NCI-H1436 (cell line): ENCODE measurements around the gene WWC2.

Source experiments
- DNase-seq: peaks from one replicate; lab custom pipeline; 2025; lab: John Stamatoyannopoulos, UW

The WWC2 gene

DNA sequence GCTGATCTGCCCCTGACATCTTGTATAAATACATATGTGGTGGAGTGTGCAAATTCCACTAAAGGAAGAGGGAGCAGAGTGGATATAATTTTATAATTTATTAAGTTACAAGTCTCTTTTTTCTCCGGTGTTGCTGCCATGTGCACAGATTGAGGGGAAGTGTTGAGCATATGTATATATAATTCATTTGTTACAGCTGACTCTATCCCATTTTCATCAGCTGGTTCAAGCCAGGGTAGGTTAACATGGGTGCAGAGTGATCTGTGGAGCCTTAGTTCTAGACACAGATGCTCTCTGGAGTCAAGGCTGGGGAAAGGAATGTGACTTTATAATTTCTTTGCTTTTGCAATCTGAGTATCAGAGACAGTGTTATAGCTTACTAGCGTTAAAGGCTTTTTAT, 103.5 kb downstream of the WWC2 start:
- no peak for DNase-seq

- DNase-seq, result no peak
Observed at GRCh38 chr4:183204793-183205192, 105.7 kb downstream of the WWC2 start.

DNA sequence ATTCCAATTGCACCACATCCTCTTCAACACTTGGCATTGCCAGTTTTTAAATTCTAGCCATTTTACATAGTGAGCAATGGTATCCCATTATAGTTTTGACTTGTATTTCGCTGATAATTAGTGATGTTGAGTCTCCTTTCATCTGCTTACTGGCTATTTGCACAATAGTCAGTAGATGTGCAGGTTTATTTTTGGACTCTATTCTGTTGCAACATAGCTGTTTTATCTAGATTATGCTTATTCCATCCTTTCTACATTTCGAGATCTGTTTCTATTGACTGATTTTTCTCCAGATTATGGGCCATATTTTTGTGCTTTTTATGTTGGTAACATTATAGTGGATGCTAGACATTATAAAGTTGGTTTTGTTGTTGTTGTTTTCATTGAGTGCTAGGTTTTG, 106.1 kb downstream of the WWC2 start:
- no peak for DNase-seq

- no peak for DNase-seq
Observed at GRCh38 chr4:183205709-183206108, 106.7 kb downstream of the WWC2 start.

DNA sequence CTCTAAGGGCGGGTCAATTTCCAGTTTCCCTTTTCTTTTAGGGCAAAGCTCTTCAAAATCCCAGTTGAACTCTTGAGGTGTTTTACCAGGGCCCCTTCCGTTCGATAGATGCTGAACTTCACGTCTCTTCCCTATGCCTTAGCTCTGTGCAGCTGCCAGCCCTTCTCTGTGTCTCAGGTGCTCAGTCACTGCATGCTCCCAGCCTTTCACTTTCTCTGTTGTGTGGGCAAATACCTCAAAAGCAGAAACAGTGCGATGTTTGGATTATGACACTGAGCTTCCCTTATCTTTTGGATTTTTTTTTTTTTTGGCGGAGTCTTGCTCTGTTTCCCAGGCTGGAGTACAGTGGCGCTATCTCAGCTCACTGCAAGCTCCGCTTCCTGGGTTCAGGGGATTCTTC, 112.5 kb downstream of the WWC2 start:
- no peak for DNase-seq

GRCh38 chr4:183213996-183214395, 114.9 kb downstream of the WWC2 start:
- DNase-seq, result no peak

DNA sequence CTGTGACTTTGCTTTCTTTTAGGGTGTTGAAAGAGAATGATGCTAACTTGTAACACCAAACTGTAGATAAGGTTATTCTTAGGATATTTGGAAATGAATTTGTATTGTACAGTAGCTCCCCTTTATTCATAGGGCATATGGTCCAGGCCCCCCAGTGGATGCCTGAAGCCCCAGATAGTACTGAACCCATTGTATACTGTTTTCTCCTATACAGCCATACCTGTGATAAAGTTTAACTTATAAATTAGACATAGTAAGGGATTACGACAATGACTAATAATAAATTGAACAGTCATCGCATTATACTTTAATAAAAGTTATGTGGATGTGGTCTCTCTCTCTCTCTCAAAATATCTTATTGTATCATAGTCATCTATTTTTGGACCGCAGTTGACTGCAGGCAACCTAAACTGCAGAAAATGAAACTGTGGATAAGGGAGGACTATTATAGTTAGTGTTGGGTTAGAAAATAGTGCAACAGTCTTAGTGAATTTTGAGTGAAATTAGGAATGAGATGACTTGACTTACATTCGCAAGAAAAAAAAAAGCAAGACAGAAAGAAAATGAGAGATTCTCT, 115.9 kb downstream of the WWC2 start:
- no peak for DNase-seq

DNA sequence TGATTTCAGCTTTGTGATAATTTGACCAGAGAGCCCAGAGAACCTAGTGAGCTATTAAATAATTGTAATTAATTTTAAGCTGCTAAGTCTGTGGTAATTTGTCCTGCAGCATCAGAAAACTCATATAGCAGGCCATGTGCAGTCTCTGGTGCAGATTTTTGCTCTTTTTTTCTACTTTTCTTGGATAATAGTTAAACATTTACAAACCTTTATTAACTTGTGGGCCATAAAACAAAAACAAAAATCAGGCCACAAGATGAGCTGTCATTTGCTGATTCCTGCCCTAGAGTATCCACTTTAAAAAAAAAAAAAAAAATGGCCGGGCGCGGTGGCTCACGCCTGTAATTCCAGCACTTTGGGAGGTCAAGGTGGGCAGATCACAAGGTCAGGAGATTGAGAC, 121.2 kb downstream of the WWC2 start:
- no peak for DNase-seq

- no peak for DNase-seq
Observed at GRCh38 chr4:183223053-183223452, 124.0 kb downstream of the WWC2 start.

GRCh38 chr4:183229397-183229796, 130.3 kb downstream of the WWC2 start:
- DNase-seq, result no peak

DNA sequence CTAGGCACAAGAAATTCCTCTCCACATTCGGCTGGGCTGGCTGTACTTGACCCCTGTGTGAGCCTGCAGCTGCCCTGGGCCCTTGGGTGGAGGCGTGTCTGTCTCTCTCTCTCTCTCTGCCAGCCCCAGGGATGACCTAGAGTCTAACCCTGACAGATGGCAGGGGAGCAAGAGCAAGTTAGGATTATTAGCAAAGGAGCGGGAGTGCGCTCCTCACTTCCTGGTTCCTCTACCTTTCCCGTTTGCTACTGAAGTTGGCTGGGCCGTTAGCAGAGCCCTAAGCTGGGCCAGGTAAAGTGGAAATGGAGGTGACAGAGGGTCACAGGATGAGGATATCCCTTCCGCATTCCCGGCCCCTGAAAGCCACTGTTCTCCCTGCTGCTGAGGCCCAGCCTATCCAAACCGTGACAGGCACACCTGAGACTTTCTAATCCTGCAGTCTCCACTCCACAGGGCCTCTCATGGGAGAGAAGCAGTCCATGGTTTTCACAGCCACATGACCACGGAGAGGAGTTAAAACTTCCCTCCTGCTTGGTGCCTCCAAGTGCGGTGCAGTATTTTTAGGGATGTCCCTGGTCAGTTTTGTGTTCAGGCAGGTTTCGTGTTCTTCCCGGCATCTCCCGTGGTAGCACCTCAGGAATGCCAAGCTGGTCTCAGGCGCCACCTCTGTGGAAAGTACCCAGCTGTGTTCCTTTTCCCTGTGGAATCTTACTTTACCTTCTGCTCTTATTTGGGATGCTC, 141.7 kb downstream of the WWC2 start:
- no peak for DNase-seq

DNA sequence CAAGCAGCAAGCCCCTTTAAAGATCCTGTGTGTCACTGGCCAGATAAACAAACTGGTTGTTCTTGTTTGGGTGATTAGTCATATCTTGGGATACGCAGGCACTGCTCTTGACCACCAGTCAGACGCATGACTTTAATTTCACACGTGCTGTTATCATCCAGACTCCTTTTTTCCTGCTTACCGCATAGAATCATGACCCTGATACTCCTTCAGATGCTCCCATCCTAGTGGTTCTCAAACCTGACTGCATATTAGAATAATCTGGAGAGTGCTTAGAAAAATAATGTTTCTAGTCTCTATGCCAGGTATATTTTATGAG, 142.2 kb downstream of the WWC2 start:
- no peak for DNase-seq

- no peak for DNase-seq
Observed at GRCh38 chr4:183241721-183242151, 142.7 kb downstream of the WWC2 start.

DNA sequence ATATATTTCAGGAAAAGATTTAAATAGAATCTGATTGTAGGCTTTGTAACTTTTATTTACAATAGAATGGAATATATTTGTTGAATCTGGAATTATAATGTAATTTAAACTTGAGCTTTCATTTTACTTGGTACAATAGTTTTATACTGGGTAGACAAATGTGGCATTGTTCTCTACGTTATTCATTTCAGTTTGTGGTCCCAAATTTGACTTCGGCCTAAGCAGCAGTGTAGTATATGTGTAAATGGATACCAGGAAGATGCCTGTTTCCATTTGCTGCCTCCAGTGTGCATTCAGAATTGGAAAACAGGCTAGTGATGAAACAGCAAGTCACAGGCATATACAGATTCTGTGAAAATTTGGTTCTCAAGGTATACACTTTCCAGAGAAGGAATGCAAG, 143.2 kb downstream of the WWC2 start:
- DNase-seq, result no peak

GRCh38 chr4:183244019-183244418, 145.0 kb downstream of the WWC2 start:
- DNase-seq, result no peak

- no peak for DNase-seq
Observed at GRCh38 chr4:183244506-183244905, 145.4 kb downstream of the WWC2 start.

GRCh38 chr4:183248201-183248600, 149.1 kb downstream of the WWC2 start:
- no peak for DNase-seq

GRCh38 chr4:183249854-183250253, 150.8 kb downstream of the WWC2 start:
- peak; percentile 5 for DNase-seq

GRCh38 chr4:183250831-183251230, 151.8 kb downstream of the WWC2 start:
- no peak for DNase-seq

DNA sequence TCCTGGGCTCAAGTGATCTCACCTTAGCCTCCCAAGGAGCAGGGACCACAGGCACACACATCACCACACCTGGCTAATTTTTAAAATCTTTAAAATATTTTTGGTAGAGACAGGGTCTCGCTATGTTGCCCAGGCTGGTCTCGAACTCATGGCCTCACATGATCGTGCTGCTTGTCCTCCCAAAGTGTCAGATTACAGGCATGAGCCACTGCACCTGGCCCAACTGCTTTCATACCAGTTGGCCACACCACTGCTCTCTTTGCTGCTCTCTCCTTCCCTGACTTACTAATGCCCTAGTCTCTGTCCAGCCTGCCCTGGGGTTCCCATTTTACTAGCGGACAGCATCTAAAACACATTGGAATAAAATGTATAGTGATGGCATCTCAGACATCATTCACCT, 153.9 kb downstream of the WWC2 start:
- no peak for DNase-seq

GRCh38 chr4:183253451-183253850, 154.4 kb downstream of the WWC2 start:
- DNase-seq, result no peak

DNA sequence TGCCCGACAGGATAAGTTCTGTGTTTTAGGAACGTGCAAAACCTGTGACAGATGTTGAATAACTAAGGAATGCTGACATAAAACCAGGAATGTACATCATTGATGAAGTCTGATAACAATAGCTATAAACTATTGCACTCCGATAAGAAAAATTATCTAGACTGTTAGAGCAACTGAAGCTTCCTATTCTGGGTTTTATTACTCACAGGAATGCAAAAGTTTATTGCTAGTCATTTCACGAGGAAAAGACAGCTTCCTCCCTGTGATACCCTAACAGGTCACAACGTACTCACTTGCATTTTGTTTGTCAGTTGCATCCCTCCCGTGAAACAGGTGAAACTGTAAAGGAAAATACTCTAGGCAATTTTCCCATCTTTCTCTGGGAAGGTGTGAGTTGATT, 155.1 kb downstream of the WWC2 start:
- DNase-seq, result no peak

GRCh38 chr4:183255487-183255886, 156.4 kb downstream of the WWC2 start:
- no peak for DNase-seq

GRCh38 chr4:183256343-183256742, 157.3 kb downstream of the WWC2 start:
- DNase-seq, result no peak
